HCT116 (cell line): Measurements from ENCODE around the gene HPX. TPM values are rescaled to one million over a fixed set of nuclear protein-coding genes. Genes with fewer than 3 reads are reported as not detected.

ENCODE experiments used
- ATAC-seq: fragments of 200-7000 bp; cut with Tn5 transposase; 2 replicates; pipeline ENCODE4 v1.9.1; 2020; ENCODE audit warnings: mild to moderate bottlenecking, moderate library complexity
- BruUV-seq: library from RNA; stranded (reverse); fragments of 400-500 nt; replicated peaks from 2 replicates; lab custom pipeline; 2021; lab: Mats Ljungman, UMichigan
- CTCF ChIA-PET: fragments of 300-600 bp; sonication (Branson Sonifier 250); formaldehyde crosslinking; loops from one replicate; lab custom pipeline; 2021; ENCODE audit warnings: antibody characterized with exemption; lab: Charles Lee
- POLR2A ChIA-PET: fragments of 300-600, 350-600 bp; sonication (Branson Sonifier 250); formaldehyde crosslinking; loops from one replicate; lab custom pipeline; 2021; ENCODE audit warnings: antibody characterized with exemption; lab: Charles Lee
- RAD21 ChIA-PET, 2 experiments: fragments of 300-600 bp; sonication (Branson Sonifier 250); formaldehyde crosslinking; loops; one replicate each; lab custom pipeline; 2023; ENCODE audit warnings: low total read pairs in 2 of 2; ENCODE audit not compliant: uncharacterized antibody in 2 of 2, unreplicated experiment in 2 of 2, low non-redundant PET in 1 of 2; lab: Charles Lee
- DNase-seq: peaks from one replicate; pipeline ENCODE4 v3.0.0-alpha.2; 2010; ENCODE audit warnings: low read depth, low spot score
- H2AFZ ChIP-seq: fragments of 200-600 bp; shearing (Covaris generic), sonication (generic); 2 replicates; pipeline ENCODE4 v1.6.1; 2017; ENCODE audit warnings: low read depth, mixed run types, mixed read lengths, antibody characterized with exemption, low read length; ENCODE audit not compliant: poor library complexity, severe bottlenecking
- H3K27ac ChIP-seq: 2 replicates; pipeline ENCODE4 v1.5.1; 2012; ENCODE audit warnings: low read depth, low read length
- H3K27me3 ChIP-seq: fragments of 200-600 bp; sonication (generic); 2 replicates; pipeline ENCODE4 v1.6.1; 2016; ENCODE audit warnings: mixed run types, low read length, mixed read lengths; ENCODE audit not compliant: insufficient read depth
- H3K36me3 ChIP-seq, 2 experiments: fragments of 200-500 bp in 1 of 2; fragments of 200-600 bp in 1 of 2; sonication (Bioruptor generic) in 1 of 2; sonication (generic) in 1 of 2; 2 replicates each; pipeline versions ENCODE4 v1.5.1 to v1.6.1; 2014 to 2016; ENCODE audit warnings: low read length in 2 of 2, inconsistent platforms in 1 of 2, mixed read lengths in 1 of 2, mixed run types in 1 of 2; ENCODE audit not compliant: insufficient read depth in 2 of 2, control insufficient read depth in 1 of 2
- H3K4me1 ChIP-seq, 2 experiments: fragments of 200-600 bp in 1 of 2; sonication (generic) in 1 of 2; 2 replicates each; pipeline versions ENCODE4 v1.5.1 to v1.6.1; 2012 to 2017; ENCODE audit warnings: low read length in 2 of 2, inconsistent platforms in 1 of 2, mild to moderate bottlenecking in 1 of 2, mixed read lengths in 1 of 2, mixed run types in 1 of 2, moderate library complexity in 1 of 2; ENCODE audit not compliant: insufficient read depth in 2 of 2, control insufficient read depth in 1 of 2
- H3K4me2 ChIP-seq: fragments of 200-600 bp; sonication (generic); 2 replicates; pipeline ENCODE4 v1.6.1; 2017; ENCODE audit warnings: mixed run types, low read length, mixed read lengths
- H3K4me3 ChIP-seq, 2 experiments: fragments of 200-600 bp in 1 of 2; sonication (generic) in 1 of 2; replicated peaks in 1 of 2; 2 replicates each; pipeline ENCODE4 v1.5.1; 2011 to 2016; ENCODE audit warnings: low read length in 2 of 2, control low read depth in 1 of 2, low read depth in 1 of 2, mild to moderate bottlenecking in 1 of 2, mixed read lengths in 1 of 2, mixed run types in 1 of 2
- H3K79me2 ChIP-seq: fragments of 200-600 bp; sonication (generic); 2 replicates; pipeline ENCODE4 v1.6.1; 2017; ENCODE audit warnings: mild to moderate bottlenecking, mixed run types, low read length, moderate library complexity, mixed read lengths; ENCODE audit not compliant: insufficient read depth
- H3K9ac ChIP-seq: fragments of 200-600 bp; sonication (generic); 2 replicates; pipeline ENCODE4 v1.6.1; 2016; ENCODE audit warnings: low read length, mixed read lengths
- H3K9me2 ChIP-seq: fragments of 200-600 bp; sonication (generic), shearing (Covaris generic); 2 replicates; pipeline ENCODE4 v1.6.1; 2017; ENCODE audit warnings: mixed run types, mild to moderate bottlenecking, moderate library complexity; ENCODE audit not compliant: insufficient read depth
- H3K9me3 ChIP-seq, 2 experiments: fragments of 200-500 bp in 1 of 2; fragments of 200-600 bp in 1 of 2; sonication (Bioruptor generic) in 1 of 2; sonication (generic) in 1 of 2; 2 replicates each; pipeline ENCODE4 v1.6.1; 2014 to 2017; ENCODE audit warnings: low read length in 2 of 2, mixed read lengths in 2 of 2, inconsistent platforms in 1 of 2, low read depth in 1 of 2, mild to moderate bottlenecking in 1 of 2, mixed run types in 1 of 2, moderate library complexity in 1 of 2; ENCODE audit not compliant: control insufficient read depth in 1 of 2, insufficient read depth in 1 of 2
- H4K20me1 ChIP-seq: fragments of 200-600 bp; sonication (generic), shearing (Covaris generic); 2 replicates; pipeline ENCODE4 v1.6.1; 2017; ENCODE audit warnings: mixed run types, mild to moderate bottlenecking, moderate library complexity; ENCODE audit not compliant: insufficient read depth
- CBX3 ChIP-seq: IDR thresholded peaks from 2 replicates; pipeline ENCODE4 v1.6.1; 2012; ENCODE audit warnings: low read depth
- CEBPB ChIP-seq: IDR thresholded peaks from 2 replicates; pipeline ENCODE4 v1.6.1; 2012; ENCODE audit warnings: low read depth
- EGR1 ChIP-seq: IDR thresholded peaks from 2 replicates; pipeline ENCODE4 v1.6.1; 2012; ENCODE audit warnings: low read depth
- ELF1 ChIP-seq: IDR thresholded peaks from 2 replicates; pipeline ENCODE4 v1.6.1; 2012; ENCODE audit warnings: low read depth, borderline replicate concordance
- EZH2 ChIP-seq: fragments of 200-600 bp; sonication (generic); IDR thresholded peaks from 2 replicates; pipeline ENCODE4 v1.6.1; 2017; ENCODE audit warnings: antibody characterized with exemption, mixed run types
- EZH2phosphoT487 ChIP-seq: fragments of 200-600 bp; IDR thresholded peaks from 2 replicates; pipeline ENCODE4 v1.6.1; 2018; ENCODE audit warnings: antibody characterized with exemption, borderline replicate concordance
- FOSL1 ChIP-seq: IDR thresholded peaks from 2 replicates; pipeline ENCODE4 v1.6.1; 2012; ENCODE audit warnings: low read depth
- JUND ChIP-seq: IDR thresholded peaks from 2 replicates; pipeline ENCODE4 v1.6.1; 2012
- POLR2A ChIP-seq: IDR thresholded peaks from 2 replicates; pipeline ENCODE4 v1.7.0; 2011; ENCODE audit warnings: borderline replicate concordance; ENCODE audit not compliant: insufficient read depth, insufficient read length; ENCODE audit errors: extremely low read depth
- POLR2AphosphoS5 ChIP-seq: IDR thresholded peaks from 2 replicates; pipeline ENCODE4 v1.6.1; 2011; ENCODE audit warnings: mild to moderate bottlenecking, low read depth, low read length, moderate library complexity
- SIN3A ChIP-seq: IDR thresholded peaks from 2 replicates; pipeline ENCODE4 v1.6.1; 2012; ENCODE audit warnings: low read depth
- SP1 ChIP-seq: IDR thresholded peaks from 2 replicates; pipeline ENCODE4 v1.6.1; 2012; ENCODE audit warnings: low read depth
- SRF ChIP-seq: IDR thresholded peaks from 2 replicates; pipeline ENCODE4 v1.6.1; 2012; ENCODE audit warnings: low read depth
- TCF7L2 ChIP-seq: IDR thresholded peaks from 2 replicates; pipeline ENCODE4 v1.7.0; 2011; ENCODE audit warnings: borderline replicate concordance, inconsistent platforms; ENCODE audit not compliant: insufficient read depth, insufficient read length; ENCODE audit errors: extremely low read depth
- YY1 ChIP-seq: IDR thresholded peaks from 2 replicates; pipeline ENCODE4 v1.6.1; 2011; ENCODE audit warnings: low read length, low read depth, moderate library complexity, mild to moderate bottlenecking; ENCODE audit not compliant: insufficient replicate concordance; ENCODE audit errors: extremely low read depth
- ZFX ChIP-seq: fragments of 450-650 bp; IDR thresholded peaks from 2 replicates; pipeline ENCODE4 v1.6.1; 2017
- intact Hi-C: fragments of 100-400 bp; cut with micrococcal nuclease; formaldehyde crosslinking; loops from 2 replicates; pipeline ENCODE4 v1.10.0; 2022
- total RNA-seq: library from RNA; stranded (reverse); gene quantifications from one replicate; pipeline ENCODE4 v1.2.1, GENCODE V29; 2021; ENCODE audit not compliant: unreplicated experiment
- TF ChIP-seq, protein P1 (sequence below): IDR thresholded peaks from 2 replicates; pipeline ENCODE4 v1.6.1; 2012
- TF ChIP-seq, protein P2 (sequence below): IDR thresholded peaks from 2 replicates; pipeline ENCODE4 v1.6.1; 2011; ENCODE audit warnings: mild to moderate bottlenecking, low read length, moderate library complexity; ENCODE audit not compliant: insufficient replicate concordance; ENCODE audit errors: extremely low read depth
- TF ChIP-seq, protein P3 (sequence below): IDR thresholded peaks from 2 replicates; pipeline ENCODE4 v1.6.1; 2012; ENCODE audit warnings: low read depth
- TF ChIP-seq, protein P4 (sequence below): IDR thresholded peaks from 2 replicates; pipeline ENCODE4 v1.6.1; 2012

The HPX gene
- total RNA-seq, 1 experiment from 2014 or later = 4.6 TPM

DNA sequence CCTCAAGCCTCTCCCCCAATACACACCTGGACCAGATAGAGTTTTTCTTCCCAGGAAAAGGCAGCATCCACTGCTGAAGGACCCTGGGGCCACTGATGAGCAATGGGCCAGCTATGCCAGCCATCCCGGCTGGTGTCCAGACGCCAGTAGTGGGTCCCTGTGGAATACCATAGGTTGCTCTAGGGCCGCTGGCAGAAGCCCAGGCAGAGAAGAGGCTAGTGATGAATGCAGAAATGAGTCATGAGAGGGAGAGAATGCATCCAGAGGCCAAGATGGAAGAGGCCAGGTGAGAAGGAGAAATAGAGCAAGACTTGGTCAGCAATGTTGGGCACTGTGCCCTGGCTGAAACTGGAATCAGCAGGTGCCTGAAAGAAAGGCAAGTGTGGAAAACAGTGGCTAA is 8.9 kb downstream of the HPX start:
- ChIA-PET POLR2A (no interaction called here), RAD21 (no interaction called here), CTCF (interaction anchor here (1.6 kb wide), 1 partner anchor 53 kb away, joined by 6 read pairs; no protein-coding TSS in a partner anchor)
- ATAC-seq (peak; percentile 88), DNase-seq (peak; percentile 46)
- Histone ChIP-seq H3K4me3 (no peak overlapping the region), H3K79me2 (no peaks in the 10 kb centered on the region), H3K27me3 (no peaks in the 10 kb centered on the region), H3K36me3 (no peaks in the 10 kb centered on the region), H3K27ac (no peak overlapping the region), H3K4me2 (peak overlapping the region; percentile 49), H2AFZ (no peak overlapping the region), H3K4me1 (peaks cover 14 to 20% of the 10 kb centered on the region in 2 experiments), H3K9ac (no peak overlapping the region), H3K9me3 (no peaks in the 10 kb centered on the region), H4K20me1 (no peaks in the 10 kb centered on the region), H3K9me2 (no peaks in the 10 kb centered on the region)
- BruUV-seq = no TSS peak
- intact Hi-C loops = no loop called here
- TF ChIP-seq POLR2AphosphoS5 = no peak
- TF ChIP-seq POLR2A = no peak
- no peak for TF ChIP-seq EZH2phosphoT487
- TF ChIP-seq SP1 = peak; percentile 24; the same call in 1 of the 2 replicates
- TF ChIP-seq, protein P1, sequence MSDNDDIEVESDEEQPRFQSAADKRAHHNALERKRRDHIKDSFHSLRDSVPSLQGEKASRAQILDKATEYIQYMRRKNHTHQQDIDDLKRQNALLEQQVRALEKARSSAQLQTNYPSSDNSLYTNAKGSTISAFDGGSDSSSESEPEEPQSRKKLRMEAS = no peak
- peak; percentile 55; the same call in 1 of the 2 replicates for TF ChIP-seq CBX3
- TF ChIP-seq ELF1 = no peak
- TF ChIP-seq SIN3A = no peak
- TF ChIP-seq, protein P2, sequence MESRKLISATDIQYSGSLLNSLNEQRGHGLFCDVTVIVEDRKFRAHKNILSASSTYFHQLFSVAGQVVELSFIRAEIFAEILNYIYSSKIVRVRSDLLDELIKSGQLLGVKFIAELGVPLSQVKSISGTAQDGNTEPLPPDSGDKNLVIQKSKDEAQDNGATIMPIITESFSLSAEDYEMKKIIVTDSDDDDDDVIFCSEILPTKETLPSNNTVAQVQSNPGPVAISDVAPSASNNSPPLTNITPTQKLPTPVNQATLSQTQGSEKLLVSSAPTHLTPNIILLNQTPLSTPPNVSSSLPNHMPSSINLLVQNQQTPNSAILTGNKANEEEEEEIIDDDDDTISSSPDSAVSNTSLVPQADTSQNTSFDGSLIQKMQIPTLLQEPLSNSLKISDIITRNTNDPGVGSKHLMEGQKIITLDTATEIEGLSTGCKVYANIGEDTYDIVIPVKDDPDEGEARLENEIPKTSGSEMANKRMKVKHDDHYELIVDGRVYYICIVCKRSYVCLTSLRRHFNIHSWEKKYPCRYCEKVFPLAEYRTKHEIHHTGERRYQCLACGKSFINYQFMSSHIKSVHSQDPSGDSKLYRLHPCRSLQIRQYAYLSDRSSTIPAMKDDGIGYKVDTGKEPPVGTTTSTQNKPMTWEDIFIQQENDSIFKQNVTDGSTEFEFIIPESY = no peak
- no peak for TF ChIP-seq ZFX
- TF ChIP-seq TCF7L2 = no peak
- no peak for TF ChIP-seq EGR1
- peak; percentile 68 for TF ChIP-seq FOSL1
- TF ChIP-seq, protein P3, sequence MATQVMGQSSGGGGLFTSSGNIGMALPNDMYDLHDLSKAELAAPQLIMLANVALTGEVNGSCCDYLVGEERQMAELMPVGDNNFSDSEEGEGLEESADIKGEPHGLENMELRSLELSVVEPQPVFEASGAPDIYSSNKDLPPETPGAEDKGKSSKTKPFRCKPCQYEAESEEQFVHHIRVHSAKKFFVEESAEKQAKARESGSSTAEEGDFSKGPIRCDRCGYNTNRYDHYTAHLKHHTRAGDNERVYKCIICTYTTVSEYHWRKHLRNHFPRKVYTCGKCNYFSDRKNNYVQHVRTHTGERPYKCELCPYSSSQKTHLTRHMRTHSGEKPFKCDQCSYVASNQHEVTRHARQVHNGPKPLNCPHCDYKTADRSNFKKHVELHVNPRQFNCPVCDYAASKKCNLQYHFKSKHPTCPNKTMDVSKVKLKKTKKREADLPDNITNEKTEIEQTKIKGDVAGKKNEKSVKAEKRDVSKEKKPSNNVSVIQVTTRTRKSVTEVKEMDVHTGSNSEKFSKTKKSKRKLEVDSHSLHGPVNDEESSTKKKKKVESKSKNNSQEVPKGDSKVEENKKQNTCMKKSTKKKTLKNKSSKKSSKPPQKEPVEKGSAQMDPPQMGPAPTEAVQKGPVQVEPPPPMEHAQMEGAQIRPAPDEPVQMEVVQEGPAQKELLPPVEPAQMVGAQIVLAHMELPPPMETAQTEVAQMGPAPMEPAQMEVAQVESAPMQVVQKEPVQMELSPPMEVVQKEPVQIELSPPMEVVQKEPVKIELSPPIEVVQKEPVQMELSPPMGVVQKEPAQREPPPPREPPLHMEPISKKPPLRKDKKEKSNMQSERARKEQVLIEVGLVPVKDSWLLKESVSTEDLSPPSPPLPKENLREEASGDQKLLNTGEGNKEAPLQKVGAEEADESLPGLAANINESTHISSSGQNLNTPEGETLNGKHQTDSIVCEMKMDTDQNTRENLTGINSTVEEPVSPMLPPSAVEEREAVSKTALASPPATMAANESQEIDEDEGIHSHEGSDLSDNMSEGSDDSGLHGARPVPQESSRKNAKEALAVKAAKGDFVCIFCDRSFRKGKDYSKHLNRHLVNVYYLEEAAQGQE = no peak
- peak; percentile 16; the same call in 1 of the 2 replicates for TF ChIP-seq CEBPB
- no peak for TF ChIP-seq SRF
- peak; percentile 66 for TF ChIP-seq JUND
- TF ChIP-seq YY1 = no peak
- TF ChIP-seq, protein P4, sequence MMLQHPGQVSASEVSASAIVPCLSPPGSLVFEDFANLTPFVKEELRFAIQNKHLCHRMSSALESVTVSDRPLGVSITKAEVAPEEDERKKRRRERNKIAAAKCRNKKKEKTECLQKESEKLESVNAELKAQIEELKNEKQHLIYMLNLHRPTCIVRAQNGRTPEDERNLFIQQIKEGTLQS = no peak
- TF ChIP-seq EZH2 = no peak
